Choroid plexus epithelial cell (primary cell): Measurements from ENCODE around the gene BPTF.
A peak's percentile ranks its signal among the peaks of the same experiment; 100 is the strongest.
"Not testable (repeated sequence)": the region's sequence is repeated elsewhere in the genome, so short reads cannot be mapped to it uniquely, and the experiment has no call there.

Experiments
- DNase-seq: peaks from one replicate; pipeline ENCODE4 v3.0.0-alpha.2; 2010; ENCODE audit warnings: low read depth
- H3K4me3 ChIP-seq: 2 replicates; pipeline ENCODE4 v1.5.1; 2011; ENCODE audit warnings: low read depth, mild to moderate bottlenecking, control low read depth, low read length, moderate library complexity
- CTCF ChIP-seq: conservative IDR thresholded peaks from 2 replicates; pipeline ENCODE4 v1.5.1; 2011; ENCODE audit warnings: low read depth, mild to moderate bottlenecking, control low read depth, inconsistent platforms, low read length, moderate library complexity

Gene BPTF

GRCh38 chr17:67850991-67851631 lies 25.8 kb downstream of the BPTF start:
- no peak for DNase-seq
- H3K4me3 ChIP-seq: no peak overlapping the region
- no peak for TF ChIP-seq CTCF

- no peak for TF ChIP-seq CTCF
- no peak overlapping the region for H3K4me3 ChIP-seq
- no peak for DNase-seq
These were observed 28.4 kb downstream of the BPTF start for GRCh38 chr17:67853703-67854102.

DNA sequence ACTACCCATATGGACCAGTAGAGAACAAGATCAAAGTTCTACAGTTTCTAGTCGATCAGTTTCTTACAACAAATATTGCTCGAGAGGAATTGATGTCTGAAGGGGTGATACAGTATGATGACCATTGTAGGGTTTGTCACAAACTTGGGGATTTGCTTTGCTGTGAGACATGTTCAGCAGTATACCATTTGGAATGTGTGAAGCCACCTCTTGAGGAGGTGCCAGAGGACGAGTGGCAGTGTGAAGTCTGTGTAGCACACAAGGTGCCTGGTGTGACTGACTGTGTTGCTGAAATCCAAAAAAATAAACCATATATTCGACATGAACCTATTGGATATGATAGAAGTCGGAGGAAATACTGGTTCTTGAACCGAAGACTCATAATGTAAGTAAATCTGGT lies 29.1 kb downstream of the BPTF start:
- no peak for TF ChIP-seq CTCF
- H3K4me3 ChIP-seq: no peak overlapping the region
- no peak for DNase-seq

DNA sequence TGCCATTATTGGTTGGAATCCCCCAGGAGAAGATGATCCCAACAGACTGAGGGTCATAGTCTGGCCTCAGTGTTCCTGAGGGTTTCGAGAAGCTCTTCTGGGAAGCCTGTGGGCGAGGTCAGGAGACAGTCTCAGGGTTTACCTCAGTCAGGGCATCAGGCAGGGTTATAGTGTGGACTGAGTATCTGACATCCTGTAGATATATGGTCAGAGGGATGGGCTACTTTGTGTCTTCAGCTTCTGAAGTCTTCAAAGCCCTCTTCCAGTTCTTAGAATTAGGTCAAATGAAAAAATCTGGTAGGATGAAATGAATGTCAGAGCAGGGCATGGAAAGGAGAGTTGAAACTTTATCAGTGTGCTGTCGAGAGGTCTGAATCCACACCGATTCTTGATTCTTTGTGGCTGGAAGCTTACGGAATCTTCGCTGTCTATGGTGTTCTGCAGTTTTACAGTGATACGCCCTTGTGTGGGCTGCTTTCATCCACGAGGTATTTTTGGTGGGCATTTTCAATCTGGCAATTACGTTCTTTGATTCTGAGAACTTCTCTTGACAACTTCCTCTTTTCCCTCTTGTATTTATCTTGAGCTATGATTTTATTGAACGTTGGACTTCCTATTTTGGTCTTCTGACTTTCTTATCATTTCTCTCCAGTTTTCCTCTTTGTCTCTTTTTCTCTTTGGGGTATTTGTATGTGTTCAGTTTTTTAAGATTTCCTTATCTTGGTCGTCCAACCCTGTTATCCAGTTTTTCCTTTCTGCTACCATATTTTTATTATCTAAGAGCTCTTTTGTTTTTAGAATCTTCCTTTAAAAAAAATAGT lies 30.4 kb downstream of the BPTF start:
- no peak overlapping the region for H3K4me3 ChIP-seq
- TF ChIP-seq CTCF: no peak
- no peak for DNase-seq

- not testable (repeated sequence) for DNase-seq, H3K4me3 ChIP-seq
These were observed 31.1 kb downstream of the BPTF start for GRCh38 chr17:67856402-67856801.

GRCh38 chr17:67862614-67863217 lies 37.4 kb downstream of the BPTF start:
- peak; percentile 29 for TF ChIP-seq CTCF
- no peak for DNase-seq
- no peak overlapping the region for H3K4me3 ChIP-seq

DNA sequence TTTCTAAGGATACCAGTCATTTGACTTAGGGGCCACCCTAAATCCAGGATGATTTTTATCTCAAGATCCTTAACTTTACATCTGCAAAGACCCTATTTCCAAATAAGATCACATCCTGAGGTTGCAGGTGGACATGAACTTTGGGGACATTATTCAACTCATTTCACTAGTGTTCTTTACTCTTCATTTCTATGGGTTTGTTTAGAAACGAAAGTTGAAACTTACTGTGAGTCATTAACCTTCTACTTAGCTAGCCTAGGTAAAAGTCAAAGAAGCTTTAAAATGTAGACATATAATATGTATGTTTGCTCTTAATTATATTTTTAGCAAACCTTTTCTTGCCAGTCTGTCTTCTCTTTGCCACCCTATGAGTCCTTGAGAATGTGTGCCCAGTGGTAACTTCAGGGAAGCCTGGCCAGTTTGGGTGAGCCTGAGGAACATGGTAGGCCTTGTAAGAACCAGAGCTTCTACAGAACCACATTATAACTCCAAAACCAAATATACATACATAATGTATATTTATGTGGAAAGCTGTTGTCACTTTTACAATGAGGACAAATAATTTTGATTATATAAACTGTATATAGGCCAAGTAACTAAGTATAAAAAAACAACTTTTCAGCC lies 38.4 kb downstream of the BPTF start:
- no peak for TF ChIP-seq CTCF

More for the DNA sequence above, 38.4 kb downstream of the BPTF start:
- H3K4me3 ChIP-seq: no peak overlapping the region
- no peak for DNase-seq
